Liver (tissue), 9 donors: ENCODE measurements around the gene RAB11FIP3. TPM values are rescaled to one million over a fixed set of nuclear protein-coding genes. Genes with fewer than 3 reads are reported as not detected.
A peak's percentile ranks its signal among the peaks of the same experiment; 100 is the strongest.

Experiments
- DNase-seq: peaks from one replicate; pipeline ENCODE4 v3.0.0-alpha.2; 2017; ENCODE audit warnings: low spot score
- H3K27ac ChIP-seq, 2 donors: one replicate each; pipeline ENCODE4 v1.7.0; 2013; ENCODE audit warnings: inconsistent platforms in 2 of 2, low read length in 2 of 2, control low read depth in 1 of 2, low read depth in 1 of 2, mild to moderate bottlenecking in 1 of 2
- H3K27me3 ChIP-seq, 4 donors: one replicate each; pipeline versions ENCODE4 v1.6.1 to v1.7.0; 2013; ENCODE audit warnings: low read length in 3 of 4, inconsistent platforms in 1 of 4, mild to moderate bottlenecking in 1 of 4, moderate library complexity in 1 of 4; ENCODE audit not compliant: control insufficient read depth in 4 of 4, insufficient read depth in 4 of 4
- H3K36me3 ChIP-seq, 4 donors: one replicate each; pipeline versions ENCODE4 v1.6.1 to v1.7.0; 2013; ENCODE audit warnings: low read length in 3 of 4, mild to moderate bottlenecking in 3 of 4, low read depth in 1 of 4, moderate library complexity in 1 of 4; ENCODE audit not compliant: control insufficient read depth in 4 of 4, insufficient read depth in 3 of 4
- H3K4me1 ChIP-seq, 4 donors: one replicate each; pipeline versions ENCODE4 v1.6.1 to v1.7.0; 2013; ENCODE audit warnings: low read length in 3 of 4, mild to moderate bottlenecking in 3 of 4, moderate library complexity in 1 of 4; ENCODE audit not compliant: control insufficient read depth in 4 of 4, insufficient read depth in 4 of 4
- H3K4me3 ChIP-seq, 3 donors: one replicate each; pipeline versions ENCODE4 v1.6.1 to v1.7.0; 2013; ENCODE audit warnings: low read length in 3 of 3, control low read depth in 1 of 3, low read depth in 1 of 3, mild to moderate bottlenecking in 1 of 3
- H3K9ac ChIP-seq, 2 donors: one replicate each; pipeline ENCODE4 v1.7.0; 2013; ENCODE audit warnings: low read length in 2 of 2, mild to moderate bottlenecking in 2 of 2, moderate library complexity in 2 of 2, control low read depth in 1 of 2, low read depth in 1 of 2
- H3K9me3 ChIP-seq, 4 donors: one replicate each; pipeline versions ENCODE4 v1.6.1 to v1.7.0; 2013; ENCODE audit warnings: low read length in 3 of 4; ENCODE audit not compliant: control insufficient read depth in 4 of 4
- ATF3 ChIP-seq: IDR thresholded peaks from 2 replicates; pipeline ENCODE4 v1.6.1; 2016; ENCODE audit warnings: antibody characterized with exemption
- CTCF ChIP-seq: fragments of 150-350 bp; IDR thresholded peaks from 2 replicates; pipeline ENCODE4 v1.5.1; 2017; ENCODE audit warnings: improper control_type of control experiment, low read depth, low read length; ENCODE audit not compliant: missing input control
- EGR1 ChIP-seq, 2 donors: IDR thresholded peaks; 2 replicates each; pipeline ENCODE4 v1.6.1; 2016 to 2018; ENCODE audit warnings: antibody characterized with exemption in 2 of 2, low read depth in 2 of 2
- FOXA1 ChIP-seq: IDR thresholded peaks from 2 replicates; pipeline ENCODE4 v1.6.1; 2016; ENCODE audit warnings: antibody characterized with exemption
- FOXA2 ChIP-seq: IDR thresholded peaks from 2 replicates; pipeline ENCODE4 v1.6.1; 2016; ENCODE audit warnings: antibody characterized with exemption
- HNF4A ChIP-seq, 2 donors: conservative IDR thresholded peaks; 2 replicates each; pipeline ENCODE4 v1.6.1; 2016; ENCODE audit warnings: antibody characterized with exemption in 2 of 2, mild to moderate bottlenecking in 2 of 2
- HNF4G ChIP-seq: IDR thresholded peaks from 2 replicates; pipeline ENCODE4 v1.6.1; 2016; ENCODE audit warnings: antibody characterized with exemption
- JUND ChIP-seq, 2 donors: IDR thresholded peaks; 2 replicates each; pipeline ENCODE4 v1.6.1; 2016; ENCODE audit warnings: antibody characterized with exemption in 2 of 2
- MAX ChIP-seq: IDR thresholded peaks from 2 replicates; pipeline ENCODE4 v1.6.1; 2016; ENCODE audit warnings: antibody characterized with exemption
- NR2F2 ChIP-seq: IDR thresholded peaks from 2 replicates; pipeline ENCODE4 v1.6.1; 2016; ENCODE audit warnings: antibody characterized with exemption
- RAD21 ChIP-seq, 2 donors: IDR thresholded peaks; 2 replicates each; pipeline ENCODE4 v1.6.1; 2016; ENCODE audit warnings: antibody characterized with exemption in 2 of 2, mild to moderate bottlenecking in 2 of 2
- REST ChIP-seq: IDR thresholded peaks from 2 replicates; pipeline ENCODE4 v1.6.1; 2016; ENCODE audit warnings: antibody characterized with exemption, mild to moderate bottlenecking
- RXRA ChIP-seq, 2 donors: IDR thresholded peaks; 2 replicates each; pipeline ENCODE4 v1.6.1; 2017 to 2018; ENCODE audit warnings: antibody characterized with exemption in 2 of 2, mild to moderate bottlenecking in 1 of 2
- SP1 ChIP-seq: IDR thresholded peaks from 2 replicates; pipeline ENCODE4 v1.6.1; 2018; ENCODE audit warnings: antibody characterized with exemption, mild to moderate bottlenecking
- TAF1 ChIP-seq: conservative IDR thresholded peaks from 2 replicates; pipeline ENCODE4 v1.6.1; 2016; ENCODE audit warnings: antibody characterized with exemption, mild to moderate bottlenecking
- YY1 ChIP-seq: IDR thresholded peaks from 2 replicates; pipeline ENCODE4 v1.6.1; 2016; ENCODE audit warnings: antibody characterized with exemption, mild to moderate bottlenecking
- ZBTB33 ChIP-seq: IDR thresholded peaks from 2 replicates; pipeline ENCODE4 v1.6.1; 2016; ENCODE audit warnings: antibody characterized with exemption
- WGBS: extraction: QIAGEN DNeasy Blood & Tissue Kit; methylation state at CpG from one replicate; pipeline ENCODE4 v1.1.7; 2013; 5-methylcytosine and 5-hydroxymethylcytosine counted together
- polyA plus RNA-seq, 2 donors: library from polyadenylated mRNA; stranded (reverse) in 1 of 2; unstranded in 1 of 2; fragments of 200-250 nt in 1 of 2; fragments of >200 nt in 1 of 2; fragmentation: Nextera tagmentation in 1 of 2; extraction: Ambion mirVana in 1 of 2; gene quantifications; one replicate each; pipeline versions ENCODE4 v1.2.1 to v1.2.3, GENCODE V29; 2013 to 2015
- total RNA-seq, 2 donors: library from RNA; depleted of rRNA; stranded (reverse); fragments of >200 nt; gene quantifications; one replicate each; pipeline ENCODE4 v1.2.3, GENCODE V29; 2014
- donor health status: healthy.
- donor health status: healthy.
- donor health status: healthy.
- donor health status: healthy.
- donor health status: healthy.

The RAB11FIP3 gene
- total and polyA plus RNA-seq, 4 donors: 3.5 to 29.4 (median 15.7) TPM

- 65% methylated on average over 12 of the region's 12 CpGs for WGBS
- Histone ChIP-seq H3K4me1 (peaks cover 22 to 57% (median 42%) of the 10 kb centered on the region in 4 donors), H3K9ac (peak overlapping the region in 1 of 2 donors; percentile 56), H3K27ac (peak overlapping the region in 1 of 2 donors; percentile 41), H3K36me3 (no peaks in the 10 kb centered on the region), H3K27me3 (no peaks in the 10 kb centered on the region), H3K9me3 (no peaks in the 10 kb centered on the region), H3K4me3 (peak overlapping the region; percentile 62 to 89 (median 87))
- TF ChIP-seq ATF3 (no peak), TAF1 (no peak), SP1 (no peak), EGR1 (IDR thresholded peaks at IDR 0.05; ENCODE audit: low read depth in 2 of 2) (no peak), NR2F2 (no peak), HNF4G (no peak), YY1 (no peak), FOXA1 (no peak), HNF4A (conservative IDR thresholded peaks at IDR 0.05) (no peak), MAX (no peak), ZBTB33 (no peak), REST (no peak), JUND (IDR thresholded peaks at IDR 0.05) (no peak), RAD21 (IDR thresholded peaks at IDR 0.05) (no peak), RXRA (IDR thresholded peaks at IDR 0.05) (no peak)
- no peak for DNase-seq
Measured at GRCh38 chr16:529012-529575, 103.6 kb downstream of the RAB11FIP3 start.

GRCh38 chr16:530111-530817 is 104.8 kb downstream of the RAB11FIP3 start:
- H3K27ac ChIP-seq: peak overlapping the region in 1 of 2 donors; percentile 49
- WGBS: 84% methylated on average over 23 of the region's 23 CpGs
- H3K27me3 ChIP-seq: no peaks in the 10 kb centered on the region
- H3K4me1 ChIP-seq: peaks cover 33 to 65% (median 52%) of the 10 kb centered on the region in 4 donors
- H3K4me3 ChIP-seq: no peak overlapping the region
- DNase-seq: no peak
- no peaks in the 10 kb centered on the region for H3K9me3 ChIP-seq
- no peaks in the 10 kb centered on the region for H3K36me3 ChIP-seq
- no peak overlapping the region for H3K9ac ChIP-seq
- TF ChIP-seq YY1 (no peak), MAX (no peak), HNF4A (conservative IDR thresholded peaks at IDR 0.05) (no peak), FOXA1 (no peak), NR2F2 (no peak), JUND (IDR thresholded peaks at IDR 0.05) (no peak), TAF1 (no peak), EGR1 (IDR thresholded peaks at IDR 0.05; ENCODE audit: low read depth in 2 of 2) (no peak), CTCF (no peak), RAD21 (IDR thresholded peaks at IDR 0.05) (no peak), ATF3 (no peak), FOXA2 (no peak), REST (no peak)
